Putamen (tissue), 1 donor: ENCODE data around the gene OPALIN.

Experiments
- DNase-seq: peaks from one replicate; pipeline ENCODE4 v3.0.0-alpha.2; 2016; ENCODE audit warnings: low spot score

The OPALIN gene

DNA sequence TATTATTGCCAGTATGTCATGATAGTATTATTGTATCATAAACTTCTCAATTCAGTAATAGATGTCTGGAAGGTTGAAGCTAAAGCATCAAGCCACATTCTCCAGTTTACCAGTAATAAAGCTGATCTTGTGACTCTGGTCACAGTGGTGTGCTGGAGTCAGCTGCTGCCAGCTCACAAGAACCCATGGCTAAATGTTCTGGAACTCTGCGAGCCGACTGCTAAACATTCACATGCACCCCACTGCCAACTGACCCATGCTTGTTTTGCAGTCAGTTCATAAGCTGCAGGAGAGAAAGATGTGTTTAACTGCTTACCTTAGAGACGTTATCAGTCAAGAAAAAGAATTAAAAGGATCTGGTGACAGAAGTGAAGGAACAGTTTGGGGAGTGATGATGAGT is 60.4 kb downstream of the OPALIN start:
- no peak for DNase-seq

DNA sequence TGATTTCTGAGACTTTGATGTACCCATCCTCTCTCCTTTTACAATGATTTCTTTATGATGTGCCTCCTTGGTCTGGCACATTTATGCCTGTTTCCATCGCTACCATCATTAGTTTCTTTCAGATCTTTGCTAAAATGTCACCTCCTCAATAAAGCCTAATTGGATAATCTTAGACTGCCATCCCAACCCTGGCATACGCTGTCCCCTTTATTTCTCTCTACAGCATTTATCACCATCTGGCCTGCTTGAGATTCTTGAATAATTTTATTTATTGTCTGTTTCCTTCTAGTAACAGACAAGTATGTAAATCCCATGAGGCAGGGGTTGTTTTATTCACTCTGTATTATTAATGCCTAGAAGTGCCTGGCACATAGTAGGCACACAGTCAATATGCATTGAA is 61.3 kb downstream of the OPALIN start:
- DNase-seq = no peak

GRCh38 chr10:96295475-96295874 is 63.3 kb downstream of the OPALIN start:
- DNase-seq = no peak
